Activated B cell treated with CpG ODN at 0.5 μM for 24 hours (primary cell): ENCODE data around the gene LRRC27. TPM values are rescaled to one million over a fixed set of nuclear protein-coding genes. Genes with fewer than 3 reads are reported as not detected.
A peak's percentile ranks its signal among the peaks of the same experiment; 100 is the strongest.

ENCODE experiments used
- ATAC-seq: fragments of 200-7000 bp; cut with Tn5 transposase; one replicate; pipeline ENCODE4 v1.10.0; 2021; ENCODE audit warnings: low read depth, mild to moderate bottlenecking, moderate library complexity
- CTCF ChIA-PET: fragments of 350-600 bp; sonication (Branson Sonifier 250); formaldehyde crosslinking; loops from one replicate; lab custom pipeline; 2021; ENCODE audit warnings: antibody characterized with exemption; lab: Charles Lee
- POLR2A ChIA-PET: fragments of 350-600 bp; sonication (Branson Sonifier 250); formaldehyde crosslinking; loops from one replicate; lab custom pipeline; 2021; ENCODE audit warnings: antibody characterized with exemption; lab: Charles Lee
- DNase-seq: peaks from one replicate; pipeline ENCODE4 v3.0.0; 2022
- H3K27ac Mint-ChIP-seq: one replicate; pipeline ENCODE4 v1.8.0; 2020; ENCODE audit warnings: mixed read lengths
- H3K27me3 Mint-ChIP-seq: one replicate; pipeline ENCODE4 v1.8.0; 2021; ENCODE audit warnings: mixed read lengths
- H3K36me3 Mint-ChIP-seq: one replicate; pipeline ENCODE4 v1.8.0; 2021; ENCODE audit warnings: low read depth, mixed read lengths
- H3K4me1 Mint-ChIP-seq: one replicate; pipeline ENCODE4 v1.8.0; 2021; ENCODE audit warnings: mixed read lengths
- H3K4me3 Mint-ChIP-seq: one replicate; pipeline ENCODE4 v1.8.0; 2020; ENCODE audit warnings: mild to moderate bottlenecking, mixed read lengths
- H3K9me3 Mint-ChIP-seq: one replicate; pipeline ENCODE4 v1.8.0; 2020; ENCODE audit warnings: mixed read lengths
- intact Hi-C: fragments of 100-400 bp; cut with micrococcal nuclease; formaldehyde crosslinking; loops from one replicate; pipeline ENCODE4 v1.15.1; 2024
- total RNA-seq: library from RNA; stranded (reverse); gene quantifications from 2 replicates; pipeline ENCODE4 v1.2.3, GENCODE V29; 2022
- TF ChIP-seq, protein P1 (sequence below): fragments of 200-600 bp; IDR thresholded peaks from one replicate; pipeline ENCODE4 v1.8.0; 2022; ENCODE audit warnings: antibody characterized with exemption, mild to moderate bottlenecking

LRRC27 gene
- total RNA-seq, 1 donor from 2014 or later: 15.2 TPM

DNA sequence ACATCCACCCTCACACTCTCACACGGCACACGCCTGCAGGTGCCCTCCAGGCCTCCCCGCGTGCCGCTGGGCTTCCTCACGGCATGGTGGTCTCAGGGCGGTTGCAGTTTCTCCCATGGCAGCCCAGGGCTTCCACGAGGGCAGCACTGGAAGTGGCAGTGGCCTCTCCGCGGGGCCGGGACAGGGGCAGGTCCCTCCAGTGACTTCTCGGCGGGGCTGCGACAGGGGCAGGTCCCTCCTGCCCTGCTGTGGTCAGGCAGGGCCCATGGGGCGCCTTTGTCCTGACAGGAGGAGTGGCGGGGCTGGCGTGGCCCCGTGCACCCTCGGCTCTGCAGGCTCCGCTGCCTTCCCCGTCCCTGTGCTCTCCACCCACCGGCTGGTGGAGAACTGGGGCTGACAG lies 84.0 kb downstream of the LRRC27 start:
- no peak for DNase-seq
- ATAC-seq: no peak
- Mint-ChIP-seq H3K36me3 (peaks cover 9% of the 10 kb centered on the region), H3K4me1 (peaks cover 55% of the 10 kb centered on the region), H3K4me3 (no peak overlapping the region), H3K27me3 (no peaks in the 10 kb centered on the region), H3K27ac (no peak overlapping the region), H3K9me3 (no peaks in the 10 kb centered on the region)
- CTCF ChIA-PET: no interaction called here
- TF ChIP-seq, protein P1, sequence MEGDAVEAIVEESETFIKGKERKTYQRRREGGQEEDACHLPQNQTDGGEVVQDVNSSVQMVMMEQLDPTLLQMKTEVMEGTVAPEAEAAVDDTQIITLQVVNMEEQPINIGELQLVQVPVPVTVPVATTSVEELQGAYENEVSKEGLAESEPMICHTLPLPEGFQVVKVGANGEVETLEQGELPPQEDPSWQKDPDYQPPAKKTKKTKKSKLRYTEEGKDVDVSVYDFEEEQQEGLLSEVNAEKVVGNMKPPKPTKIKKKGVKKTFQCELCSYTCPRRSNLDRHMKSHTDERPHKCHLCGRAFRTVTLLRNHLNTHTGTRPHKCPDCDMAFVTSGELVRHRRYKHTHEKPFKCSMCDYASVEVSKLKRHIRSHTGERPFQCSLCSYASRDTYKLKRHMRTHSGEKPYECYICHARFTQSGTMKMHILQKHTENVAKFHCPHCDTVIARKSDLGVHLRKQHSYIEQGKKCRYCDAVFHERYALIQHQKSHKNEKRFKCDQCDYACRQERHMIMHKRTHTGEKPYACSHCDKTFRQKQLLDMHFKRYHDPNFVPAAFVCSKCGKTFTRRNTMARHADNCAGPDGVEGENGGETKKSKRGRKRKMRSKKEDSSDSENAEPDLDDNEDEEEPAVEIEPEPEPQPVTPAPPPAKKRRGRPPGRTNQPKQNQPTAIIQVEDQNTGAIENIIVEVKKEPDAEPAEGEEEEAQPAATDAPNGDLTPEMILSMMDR: no peak
- POLR2A ChIA-PET: no interaction called here
- intact Hi-C loops: no loop called here

DNA sequence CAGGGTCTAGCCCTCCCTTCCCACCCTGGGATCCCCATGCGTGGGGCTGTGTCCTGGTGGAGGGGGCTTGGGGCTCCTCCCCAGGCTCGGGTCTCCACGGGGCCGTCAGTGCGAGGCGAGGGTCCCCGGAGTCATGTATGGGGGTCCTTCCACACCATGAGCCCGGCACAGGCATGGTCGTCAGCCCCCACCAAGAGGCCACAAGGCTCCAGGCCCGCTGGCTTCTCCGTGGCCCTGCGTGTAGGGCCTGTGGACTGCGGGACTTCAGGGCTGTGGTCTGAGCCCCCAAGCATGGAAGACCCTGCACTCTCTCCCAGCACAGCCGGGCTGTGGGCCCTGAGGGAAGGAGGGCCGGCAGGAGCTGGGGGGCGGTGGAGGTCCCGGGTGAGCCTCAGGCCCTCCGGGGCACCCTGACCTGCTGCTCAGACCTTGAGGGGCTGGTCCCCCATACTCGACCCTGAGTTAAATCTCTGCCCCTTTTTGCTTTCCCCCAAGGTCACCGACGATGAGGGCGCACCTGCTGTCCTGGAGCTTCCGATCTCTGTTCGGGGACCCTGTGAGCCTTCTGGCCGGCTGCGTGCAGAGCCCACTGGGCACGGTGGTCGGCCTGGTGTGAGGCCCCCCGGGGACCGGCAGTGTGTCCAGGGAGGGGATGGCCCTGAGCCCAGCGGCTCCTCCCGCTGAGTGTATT lies 84.7 kb downstream of the LRRC27 start:
- H3K4me1 Mint-ChIP-seq: peaks cover 55% of the 10 kb centered on the region
- H3K4me3 Mint-ChIP-seq: no peak overlapping the region
- ATAC-seq: no peak
- no peak overlapping the region for H3K27ac Mint-ChIP-seq
- no peaks in the 10 kb centered on the region for H3K9me3 Mint-ChIP-seq
- H3K36me3 Mint-ChIP-seq: peaks cover 9% of the 10 kb centered on the region
- POLR2A ChIA-PET: no interaction called here
- H3K27me3 Mint-ChIP-seq: no peaks in the 10 kb centered on the region
- intact Hi-C loops: no loop called here
- TF ChIP-seq, protein P1: no peak
- CTCF ChIA-PET: no interaction called here
- no peak for DNase-seq

DNA sequence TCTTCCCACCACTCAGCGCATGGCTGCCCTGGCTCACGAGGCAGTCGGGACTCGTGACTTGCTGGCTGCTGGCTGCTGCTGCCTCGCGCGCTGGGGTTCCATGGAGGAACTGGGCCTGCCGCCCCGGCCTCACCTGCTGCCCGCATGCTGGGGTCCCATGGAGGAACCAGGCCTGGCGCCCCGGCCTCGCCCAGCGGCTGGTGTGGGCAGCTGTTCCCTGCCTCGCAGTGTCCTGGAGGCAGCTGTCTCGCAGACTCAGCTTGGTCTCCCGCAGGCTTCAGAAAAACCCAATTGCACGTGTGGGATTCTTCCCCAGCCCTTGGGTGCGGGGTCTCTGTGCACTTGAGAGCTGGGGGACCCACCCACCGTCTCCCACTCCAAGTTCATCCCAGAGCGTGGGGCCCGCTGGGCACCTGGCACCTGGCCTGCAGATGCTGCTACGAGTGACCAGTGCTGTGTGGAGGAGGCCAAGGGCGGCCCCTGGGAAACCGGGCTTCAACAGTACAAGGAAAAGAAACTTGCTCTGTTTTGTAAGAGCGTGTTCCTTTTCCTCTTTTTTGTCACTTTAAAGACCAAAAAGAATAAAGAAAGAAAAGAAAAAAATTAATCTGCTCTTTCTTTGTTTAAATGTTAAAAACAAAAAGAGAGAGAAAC lies 85.4 kb downstream of the LRRC27 start:
- peaks cover 9% of the 10 kb centered on the region for H3K36me3 Mint-ChIP-seq
- H3K9me3 Mint-ChIP-seq: no peaks in the 10 kb centered on the region
- TF ChIP-seq, protein P1: no peak
- ChIA-PET CTCF (no interaction called here), POLR2A (interaction anchor here (0.7 to 6.0 kb wide), 3 partner anchors 19 to 109 kb away, joined by 8 to 41 read pairs (median 8); partner anchors contain the start of gene PWWP2B)
- DNase-seq (no peak), ATAC-seq (no peak)
- peak overlapping the region; percentile 89 for H3K27ac Mint-ChIP-seq
- peaks cover 60% of the 10 kb centered on the region for H3K4me1 Mint-ChIP-seq
- H3K27me3 Mint-ChIP-seq: no peaks in the 10 kb centered on the region
- no peak overlapping the region for H3K4me3 Mint-ChIP-seq
- intact Hi-C loops: no loop called here

DNA sequence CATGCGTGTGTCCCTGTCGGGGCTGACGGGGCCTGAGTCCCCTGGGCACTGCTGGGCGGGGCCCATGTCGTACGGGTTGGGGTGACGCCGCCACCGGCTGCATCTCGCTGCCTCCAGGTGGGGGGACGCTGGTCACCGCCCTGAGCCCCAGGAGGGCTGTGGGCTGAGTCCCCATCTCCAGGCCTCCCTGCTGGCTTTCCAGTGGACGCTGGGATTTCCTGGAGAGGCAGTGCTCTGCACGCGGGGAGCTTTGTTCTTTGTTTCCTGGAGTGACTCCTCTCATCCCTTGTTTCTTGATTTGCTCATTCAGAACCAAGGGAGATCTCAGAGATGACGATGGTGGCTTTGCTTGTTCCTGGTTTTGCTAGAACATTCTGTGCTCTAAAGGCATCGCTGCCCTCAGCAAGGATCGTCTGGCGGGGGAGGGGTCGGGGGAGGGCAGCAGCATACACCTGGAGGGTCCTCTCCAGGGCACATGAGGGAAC lies 86.0 kb downstream of the LRRC27 start:
- DNase-seq: peak; percentile 69
- POLR2A ChIA-PET: interaction anchor here (0.7 to 6.0 kb wide), 4 partner anchors 20 to 110 kb away, joined by 3 to 41 read pairs (median 8); partner anchors contain the start of gene PWWP2B

More for the DNA sequence above, 86.0 kb downstream of the LRRC27 start:
- peaks cover 63% of the 10 kb centered on the region for H3K4me1 Mint-ChIP-seq
- peaks cover 9% of the 10 kb centered on the region for H3K36me3 Mint-ChIP-seq
- H3K4me3 Mint-ChIP-seq: peak overlapping the region; percentile 44
- H3K27me3 Mint-ChIP-seq: no peaks in the 10 kb centered on the region
- H3K27ac Mint-ChIP-seq: peak overlapping the region; percentile 89
- ATAC-seq: peak; percentile 64
- CTCF ChIA-PET: interaction anchor here (1.1 kb wide), 1 partner anchor 26 kb away, joined by 5 read pairs; no protein-coding TSS in a partner anchor
- intact Hi-C loops: no loop called here
- H3K9me3 Mint-ChIP-seq: no peaks in the 10 kb centered on the region
- TF ChIP-seq, protein P1: no peak
